GM21723 (cell line): ENCODE data around the gene SLC12A4.
"Not testable (repeated sequence)": the region's sequence is repeated elsewhere in the genome, so short reads cannot be mapped to it uniquely, and the experiment has no call there.

Source experiments
- ATAC-seq: cut with Tn5 transposase; IDR thresholded peaks from one replicate; pipeline ENCODE4 v1.9.1; 2021; ENCODE audit warnings: mild to moderate bottlenecking, moderate library complexity; ENCODE audit not compliant: unreplicated experiment

The SLC12A4 gene

DNA sequence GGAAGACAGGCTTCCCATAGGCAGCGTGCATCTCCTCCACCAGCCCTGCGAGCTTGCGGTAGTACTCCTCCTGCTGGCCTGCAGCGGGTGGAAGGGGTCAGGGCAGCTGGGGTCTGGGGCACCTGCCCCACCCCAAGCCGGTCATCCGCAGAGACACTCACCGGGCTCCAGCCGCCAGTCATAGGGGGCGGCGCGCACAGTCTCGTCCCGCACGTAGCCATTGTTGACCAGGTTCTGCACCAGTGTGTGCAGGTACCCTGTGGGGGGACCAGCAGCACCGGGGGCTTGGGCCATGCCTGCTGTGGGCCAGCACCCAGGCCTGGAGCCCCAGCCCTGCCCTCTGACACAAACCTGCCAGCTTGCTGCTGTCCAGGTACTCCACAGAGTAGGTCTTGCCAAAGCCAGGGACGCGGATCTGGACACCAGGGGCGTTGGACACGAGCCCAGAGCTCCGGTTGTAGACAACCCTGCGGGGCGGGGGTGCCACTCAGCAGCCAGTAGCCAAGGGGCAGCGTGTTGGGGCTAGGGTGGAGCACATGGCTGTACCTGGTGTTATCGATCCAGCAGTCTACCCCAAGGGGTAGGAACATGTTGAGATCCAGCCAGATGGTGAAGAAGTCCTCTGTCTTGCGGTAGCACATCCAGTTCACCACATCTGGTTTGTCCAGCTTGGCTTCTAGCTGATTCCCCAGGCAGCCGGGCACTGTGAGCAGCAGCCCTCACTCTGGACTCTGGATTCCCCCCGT is 25.8 kb downstream of the SLC12A4 start:
- no peak for ATAC-seq

DNA sequence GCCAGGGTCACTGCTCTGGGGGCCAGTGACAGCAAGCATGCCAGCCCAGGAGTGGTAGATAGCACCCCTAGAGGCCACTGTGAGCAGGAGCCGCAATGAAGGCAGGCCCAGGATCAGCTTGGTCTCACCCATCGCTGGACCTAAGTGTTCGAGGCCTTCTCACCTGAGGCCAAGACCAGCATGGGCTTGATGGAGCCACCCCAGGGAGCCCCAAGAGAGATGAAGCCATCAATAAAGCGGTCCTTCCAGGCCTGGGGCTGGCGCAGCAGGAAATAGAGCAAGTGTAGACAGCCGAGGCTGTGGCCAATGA is 26.3 kb downstream of the SLC12A4 start:
- ATAC-seq, result no peak

DNA sequence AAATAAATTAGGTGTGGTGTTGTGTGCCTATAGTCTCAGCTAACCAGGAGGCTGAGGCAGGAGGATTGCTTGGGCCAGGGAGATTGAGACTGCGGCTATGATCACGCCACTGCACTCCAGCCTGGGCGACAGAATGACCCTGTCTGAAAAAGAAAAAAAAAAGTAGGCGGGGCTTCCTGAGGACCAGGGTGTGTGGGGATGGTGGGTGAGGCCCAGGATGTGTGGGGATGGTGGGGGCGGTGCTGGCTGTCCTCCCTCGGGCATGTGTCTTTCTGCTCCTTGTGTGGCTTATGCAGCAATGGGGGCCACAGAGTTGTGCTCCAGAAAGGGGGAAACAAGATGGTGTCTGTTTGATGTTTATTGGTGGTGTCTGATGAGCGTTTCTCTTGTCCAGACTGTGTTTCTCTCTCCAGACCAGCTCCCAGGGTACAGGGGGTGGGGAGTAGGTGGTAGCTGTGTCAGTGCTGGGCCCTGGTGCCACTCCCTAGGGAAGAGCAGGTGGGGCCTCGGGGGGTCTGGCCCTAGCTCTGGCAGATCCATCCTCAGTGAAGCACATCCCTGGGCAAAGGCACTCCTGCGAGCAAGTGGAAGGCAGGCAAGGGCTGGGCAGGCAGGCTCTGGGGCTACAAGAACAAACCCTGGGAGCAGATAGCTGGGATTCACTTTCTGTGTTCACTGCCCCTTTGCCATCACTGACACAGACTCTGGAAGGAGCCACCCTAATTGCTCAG is 26.8 kb downstream of the SLC12A4 start:
- no peak for ATAC-seq

DNA sequence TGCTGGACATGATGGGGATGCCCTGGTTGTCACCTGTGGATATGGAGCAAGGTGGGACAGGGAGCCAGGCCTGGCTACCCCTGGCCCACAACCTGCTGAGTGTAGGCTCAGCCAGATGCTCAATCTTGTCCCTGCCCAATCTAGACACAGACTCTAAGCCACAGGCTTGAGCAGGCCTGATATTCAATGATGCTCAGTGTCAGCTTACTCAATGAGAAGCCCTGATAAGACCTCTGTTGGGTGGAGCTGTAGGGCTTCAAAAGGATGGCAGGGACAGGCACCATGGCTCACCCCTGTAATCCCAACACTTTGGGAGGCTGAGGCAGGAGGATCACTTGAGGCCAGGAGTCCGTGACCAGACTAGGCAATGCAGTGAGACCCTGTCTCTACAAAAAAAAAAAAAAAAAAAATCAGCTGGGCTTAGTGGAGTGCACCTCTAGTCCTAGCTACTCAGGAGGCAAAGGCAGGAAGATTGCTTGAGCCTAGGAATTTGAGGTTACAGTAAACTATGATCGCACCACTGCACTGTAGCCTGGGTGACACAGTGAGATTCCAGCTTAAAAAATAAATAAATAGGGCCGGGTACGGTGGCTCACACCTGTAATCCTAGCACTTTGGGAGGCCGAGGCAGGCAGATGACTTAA is 27.9 kb downstream of the SLC12A4 start:
- no peak for ATAC-seq

DNA sequence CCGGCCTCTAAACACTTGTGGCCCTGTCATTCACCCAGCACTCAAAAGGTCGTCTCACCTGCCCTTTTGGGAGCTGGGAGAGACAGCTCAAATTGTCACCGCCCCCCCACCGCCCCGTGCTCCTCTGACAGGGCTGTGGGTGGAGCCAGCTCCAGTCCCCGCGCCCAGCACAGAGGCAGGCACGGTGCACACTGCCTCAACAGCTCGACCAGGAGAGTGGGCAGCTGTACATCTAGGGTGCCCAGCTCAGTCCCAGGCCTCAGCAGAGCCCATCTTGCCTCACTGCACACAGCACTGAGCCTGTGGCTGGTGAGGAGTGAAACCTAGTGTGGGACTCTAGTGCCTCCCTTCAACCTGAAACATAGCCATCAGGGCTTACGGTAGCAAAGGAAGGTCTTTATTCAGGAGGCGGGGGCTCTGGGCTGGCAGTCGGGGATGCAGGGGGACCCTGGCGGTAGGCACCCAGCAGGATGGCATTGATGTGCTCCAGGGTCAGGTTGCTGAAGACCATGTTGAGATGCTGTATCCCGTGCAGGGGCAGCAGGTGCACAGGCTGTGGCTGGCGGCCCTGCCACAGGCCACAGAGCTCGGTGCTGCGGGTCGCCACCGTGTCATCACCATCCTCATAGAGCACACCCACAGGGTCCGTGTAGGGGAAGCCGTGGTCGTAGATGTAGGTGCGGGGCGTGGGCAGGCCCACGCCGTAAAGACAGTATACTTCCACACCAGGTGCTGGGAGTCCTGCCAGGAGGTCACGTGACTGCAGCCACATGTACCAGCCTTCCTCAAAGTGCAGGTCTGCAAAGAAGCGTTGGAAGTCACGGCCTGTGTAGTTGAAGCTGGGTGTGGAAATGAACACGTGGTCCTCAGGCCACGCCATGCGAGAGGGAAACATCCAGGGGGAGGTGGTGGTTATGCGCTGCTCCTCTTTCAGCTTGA is 28.7 kb downstream of the SLC12A4 start:
- ATAC-seq, result no peak

DNA sequence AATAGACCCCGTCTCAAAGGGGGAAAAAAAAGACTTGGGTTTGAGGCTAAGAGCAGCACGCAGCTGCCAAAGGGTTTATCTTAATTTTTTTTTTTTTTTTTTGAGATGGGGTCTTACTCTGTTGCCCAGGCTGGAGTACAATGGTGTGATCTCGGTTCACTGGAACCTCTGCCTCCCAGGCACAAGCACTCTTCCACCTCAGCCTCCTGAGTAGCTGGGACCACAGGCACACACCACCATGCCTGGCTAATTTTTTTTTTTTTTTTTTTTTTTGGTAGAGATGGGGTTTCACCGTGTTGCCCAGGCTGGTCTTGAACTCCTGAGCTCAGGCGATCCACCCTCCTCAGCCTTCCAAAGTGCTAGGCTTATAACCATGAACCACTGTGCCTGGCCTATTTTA is 30.7 kb downstream of the SLC12A4 start:
- not testable (repeated sequence) for ATAC-seq

DNA sequence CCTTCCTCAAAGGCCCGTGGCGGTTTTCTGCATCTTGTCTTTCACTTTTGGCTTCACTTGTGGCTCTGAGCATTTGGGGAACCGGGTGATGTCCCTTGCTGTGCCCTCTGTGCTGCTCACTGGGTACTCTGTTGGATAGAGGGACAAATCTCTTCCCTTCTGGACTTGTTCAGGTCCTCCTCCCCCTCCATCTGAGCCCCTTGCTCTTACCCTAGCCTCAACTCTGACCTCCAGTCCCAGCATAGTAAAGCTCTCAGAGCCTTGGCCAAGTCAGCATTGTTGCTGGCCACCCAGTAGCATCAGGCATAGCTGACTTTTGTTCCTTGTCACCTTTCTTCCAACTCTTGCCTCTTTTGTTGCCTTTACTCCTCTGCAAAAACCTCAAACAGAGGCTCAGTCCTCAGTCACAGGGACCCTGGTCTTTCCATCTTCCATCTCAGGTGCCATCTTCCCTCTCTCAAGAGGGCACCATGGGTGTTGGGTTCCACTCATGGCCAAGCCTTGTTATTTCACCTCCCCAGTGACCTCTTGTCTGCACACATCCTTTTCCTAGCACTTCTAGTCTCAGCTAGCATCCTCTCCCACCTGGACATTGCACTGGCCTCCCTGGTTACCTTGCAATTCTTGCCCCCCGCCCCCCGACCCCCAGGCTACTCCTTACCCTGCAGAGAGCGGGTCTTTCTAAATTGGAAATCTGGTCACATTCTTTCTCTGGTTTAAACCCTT is 31.4 kb downstream of the SLC12A4 start:
- ATAC-seq, result peak; percentile 63

DNA sequence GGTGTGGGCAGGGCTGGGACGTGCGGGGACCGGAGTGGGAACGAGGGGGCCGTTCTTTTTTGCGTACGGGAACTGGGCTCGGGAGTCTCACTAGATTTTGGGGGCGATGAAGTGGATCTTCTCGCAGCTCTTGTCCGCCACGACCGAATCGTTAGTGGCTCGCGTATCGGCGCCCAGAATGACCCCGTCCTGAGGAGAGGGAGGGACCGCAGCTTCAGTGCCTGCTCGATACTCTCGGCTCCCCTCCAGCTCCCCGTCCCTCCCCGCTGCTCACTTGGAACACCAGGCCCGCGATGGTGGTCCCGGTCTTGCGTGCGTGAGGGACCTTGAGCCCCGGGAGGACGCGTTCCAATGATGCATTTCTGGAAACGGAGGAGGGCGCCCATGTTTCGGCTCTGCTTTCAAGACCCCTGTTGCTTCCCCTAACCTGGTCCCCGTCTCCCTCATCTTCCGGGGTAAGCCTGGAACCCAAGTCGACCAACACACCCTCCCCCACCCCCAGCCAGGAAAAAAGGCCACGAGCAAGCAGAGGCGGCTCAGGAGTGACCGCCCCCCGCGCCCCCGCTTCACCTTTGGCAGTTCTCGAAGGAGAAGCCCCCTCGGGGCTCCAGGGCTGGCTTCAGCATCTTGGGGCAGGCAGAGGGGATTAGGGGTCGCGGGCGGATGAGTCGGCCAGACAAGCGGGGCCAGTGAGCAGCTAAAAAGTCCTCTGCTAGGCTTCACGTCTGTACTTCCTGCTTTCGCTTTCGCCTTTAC is 32.1 kb downstream of the SLC12A4 start, which contains the start of gene PSMB10:
PSMB10 (minus strand) TSS at position 727 of the 756 bp plus-strand sequence; CDS start at position 626, 101 bp downstream.
- ATAC-seq, result peak; percentile 7

DNA sequence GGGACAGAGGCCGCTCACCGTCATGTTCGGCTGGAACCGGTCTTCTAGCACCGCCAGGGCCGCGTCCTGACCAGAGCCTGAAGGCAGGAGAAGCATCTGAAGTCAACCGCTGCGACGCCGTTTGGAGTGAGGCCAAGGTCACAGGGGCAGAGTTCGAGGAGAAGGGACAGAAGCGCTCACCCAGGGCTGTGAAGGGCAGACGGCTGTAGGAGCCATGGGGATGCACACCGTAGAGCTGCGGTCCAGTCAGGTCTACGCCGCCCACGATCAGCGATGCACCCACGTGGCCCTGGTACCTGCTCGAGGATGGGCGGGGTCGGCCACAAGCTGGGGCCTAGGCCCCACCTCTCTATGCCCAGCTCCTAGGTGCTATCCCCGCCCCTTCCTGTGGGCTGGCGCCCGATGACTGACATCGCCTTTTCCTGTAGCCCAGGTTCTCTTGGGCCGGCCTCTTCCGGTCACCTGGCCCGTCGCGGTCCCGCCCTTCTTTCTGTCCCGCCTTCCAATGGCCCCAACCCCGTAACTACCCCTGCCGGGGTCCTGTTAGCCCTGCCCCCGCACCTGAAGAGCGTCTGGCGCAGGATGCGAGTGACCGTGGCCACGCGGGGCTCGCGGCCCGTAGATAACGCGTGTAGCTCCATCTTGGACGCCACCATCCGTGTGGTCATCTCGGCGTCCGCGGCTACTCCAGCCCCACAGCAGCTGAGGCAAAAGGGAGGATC is 32.9 kb downstream of the SLC12A4 start:
- peak; percentile 87 for ATAC-seq

DNA sequence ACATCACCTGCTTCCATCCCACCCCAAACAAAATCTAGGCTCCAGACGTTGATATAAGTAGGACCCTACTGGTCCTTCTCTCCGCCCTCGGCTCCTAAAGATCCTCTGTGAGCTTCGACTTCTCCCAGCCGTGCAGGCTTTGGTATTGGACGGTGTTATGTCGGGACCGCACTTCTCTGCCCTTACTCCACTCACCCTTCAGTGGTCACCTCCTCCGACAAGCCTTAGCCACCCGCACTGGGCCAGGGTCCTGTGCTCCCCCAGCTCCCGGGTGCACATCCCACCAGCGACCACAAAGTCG is 33.4 kb downstream of the SLC12A4 start:
- no peak for ATAC-seq

DNA sequence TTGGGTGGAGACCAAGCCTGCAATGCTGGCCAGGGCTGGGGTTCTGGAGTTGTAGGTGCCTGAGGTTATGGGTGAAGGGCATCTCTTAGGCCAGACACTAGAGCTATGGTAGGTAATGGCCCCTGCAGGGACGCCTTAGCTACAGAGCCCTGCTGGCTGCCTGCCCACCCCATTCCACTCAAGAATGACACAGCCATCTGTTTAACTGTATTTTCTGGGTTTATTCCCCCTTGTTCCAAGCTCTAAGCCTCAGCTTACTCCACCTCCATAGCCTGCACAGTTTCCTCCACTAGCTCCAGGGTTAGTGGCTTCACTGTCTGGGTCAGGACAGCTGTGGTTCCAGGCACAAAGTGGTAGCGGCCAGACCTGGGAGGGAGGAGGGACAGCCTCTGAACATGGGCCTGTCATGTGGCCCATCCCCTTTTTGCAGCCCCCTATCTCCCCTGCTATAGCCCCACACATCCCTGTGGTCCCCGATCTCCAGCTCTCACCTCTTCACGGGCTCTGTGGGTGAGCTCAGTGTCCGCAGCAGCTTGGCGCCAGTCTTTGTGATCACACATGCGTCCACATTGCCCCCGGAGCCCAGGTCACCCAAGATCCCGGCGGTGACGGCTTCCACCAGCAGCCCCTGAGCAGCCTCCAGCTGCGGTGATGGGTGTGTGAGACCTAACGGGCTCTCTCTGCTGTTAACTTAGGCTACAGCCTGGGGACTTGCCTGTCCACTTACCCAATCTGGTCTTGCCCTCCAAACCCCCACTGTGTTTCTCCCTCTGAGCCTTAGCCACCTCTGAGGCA is 33.9 kb downstream of the SLC12A4 start:
- ATAC-seq, result no peak

DNA sequence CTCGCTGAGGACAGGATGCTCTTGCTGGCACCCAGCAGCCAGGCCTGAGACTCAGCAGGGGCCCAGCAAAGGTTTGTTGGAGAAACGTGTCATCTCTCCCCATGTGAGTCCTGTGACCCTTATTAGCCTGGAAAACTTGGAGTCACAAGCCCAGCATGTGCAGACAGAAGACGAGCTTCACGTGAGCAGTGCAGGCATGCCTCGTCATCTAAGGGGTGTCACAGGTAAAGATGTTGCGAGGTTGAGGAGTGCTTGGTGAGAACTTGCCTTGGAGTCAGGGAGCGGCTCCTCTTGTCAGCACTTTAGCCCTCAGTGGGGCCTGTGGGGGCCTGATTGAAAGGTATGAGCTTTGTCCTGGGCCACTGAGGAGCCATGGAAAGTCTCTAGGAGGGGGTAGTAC is 34.6 kb downstream of the SLC12A4 start:
- no peak for ATAC-seq

DNA sequence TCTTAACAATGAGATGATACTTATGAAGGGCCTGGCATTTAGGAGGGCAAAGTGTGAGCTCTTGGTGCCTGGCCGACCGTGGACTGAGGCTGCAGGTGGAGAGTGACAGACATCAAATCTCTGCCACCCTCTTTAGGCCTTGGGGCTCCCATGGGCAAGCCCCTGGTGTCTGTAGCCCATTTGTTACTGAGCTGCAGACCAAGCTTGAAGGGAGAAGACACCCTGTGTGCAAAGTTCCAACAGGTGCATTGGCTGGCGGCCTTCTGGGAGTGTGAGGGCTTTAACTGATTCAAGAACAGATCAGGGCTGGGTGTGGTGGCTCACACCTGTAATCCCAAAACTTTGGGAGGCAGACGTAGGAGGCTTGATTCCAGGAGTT is 36.0 kb downstream of the SLC12A4 start:
- ATAC-seq, result no peak

DNA sequence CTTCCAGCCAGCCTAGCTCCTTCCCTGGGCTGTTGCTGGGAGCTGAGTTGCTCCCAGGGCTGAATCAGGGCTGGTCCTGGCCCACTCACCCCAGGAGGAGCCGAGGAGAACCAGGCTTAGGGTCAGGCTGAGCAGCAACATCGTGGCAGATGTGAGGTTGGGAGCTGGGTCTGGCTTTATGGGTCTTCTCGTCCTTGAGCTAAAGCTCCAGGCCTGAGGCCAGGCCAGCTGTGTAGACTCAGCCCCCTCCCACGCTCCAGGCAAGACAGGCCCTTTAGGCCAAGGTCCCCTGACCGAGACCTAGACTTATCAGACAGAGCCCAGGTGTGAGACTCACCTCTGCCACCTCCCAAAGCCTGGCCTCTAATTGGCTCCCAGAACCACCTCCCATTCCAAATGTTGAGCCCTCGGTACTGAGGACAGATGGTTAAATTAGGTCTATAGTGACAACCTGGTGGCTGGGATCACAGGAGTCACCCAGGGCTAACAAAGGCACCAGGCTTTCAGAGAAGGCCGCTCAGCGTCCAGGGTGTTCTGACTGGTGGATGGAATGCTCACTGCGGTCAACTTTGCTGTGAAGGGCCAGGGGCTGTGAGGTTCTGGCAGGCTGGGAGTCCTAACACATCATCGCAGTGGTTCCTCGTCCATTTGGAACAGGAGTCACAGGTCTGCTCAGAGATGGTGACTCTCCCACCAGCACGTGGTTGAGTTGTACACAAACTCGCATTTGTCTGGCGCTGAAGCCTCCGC is 36.5 kb downstream of the SLC12A4 start, which contains the start of gene CTRL:
CTRL (minus strand) TSS at position 151 of the 750 bp plus-strand sequence; CDS start at position 141, 10 bp downstream.
- ATAC-seq, result no peak

DNA sequence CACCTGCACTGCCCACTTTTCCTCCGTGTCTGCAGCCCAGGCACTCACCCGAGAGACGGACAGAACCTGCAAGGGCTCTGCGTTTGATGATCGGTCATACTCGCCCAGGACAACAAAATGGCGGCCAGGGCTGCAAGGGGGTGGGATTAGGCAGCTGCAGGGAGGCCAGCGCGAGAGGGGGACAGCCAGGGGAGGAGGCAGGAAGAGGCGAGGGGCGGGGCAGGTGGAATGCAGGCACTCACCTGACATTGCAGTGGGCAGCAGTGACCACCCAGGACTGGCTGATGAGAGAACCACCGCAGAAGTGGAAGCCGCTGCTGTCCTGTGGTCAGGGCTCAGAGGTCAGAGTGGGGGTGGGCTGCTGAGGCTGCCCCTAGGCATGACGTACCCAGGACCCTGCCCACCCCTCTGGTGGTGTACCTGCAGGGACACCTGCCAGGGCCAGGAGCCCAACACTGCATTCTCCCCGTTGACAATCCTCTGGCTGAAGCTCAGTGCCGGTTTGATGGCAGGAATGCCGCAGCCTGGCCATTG is 37.7 kb downstream of the SLC12A4 start:
- ATAC-seq, result no peak

DNA sequence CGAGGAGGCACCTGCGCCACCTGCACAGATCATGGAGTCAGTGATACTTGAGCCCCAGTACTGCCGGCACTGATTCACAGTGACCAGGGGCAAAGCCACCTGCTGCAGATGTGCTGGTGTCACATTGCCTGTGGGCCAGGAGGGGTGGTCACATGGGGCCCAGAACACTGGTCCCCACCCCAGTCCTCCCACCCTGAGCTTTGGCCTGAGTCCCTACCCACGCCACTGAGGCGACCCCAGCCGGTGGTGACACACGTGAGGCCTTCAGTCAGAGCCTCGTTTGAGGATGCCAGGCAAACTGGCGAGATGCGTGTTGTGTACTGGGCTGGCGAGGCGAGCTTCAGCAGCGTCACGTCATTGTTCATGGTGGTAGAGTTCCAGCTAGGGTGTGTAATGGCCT is 38.2 kb downstream of the SLC12A4 start:
- ATAC-seq, result no peak
